EH (cell line): Measurements from ENCODE around the gene FAM163A.

Experiments
- DNase-seq: peaks from one replicate; pipeline ENCODE4 v3.0.0-alpha.2; 2015; ENCODE audit warnings: low read depth

The FAM163A gene

DNA sequence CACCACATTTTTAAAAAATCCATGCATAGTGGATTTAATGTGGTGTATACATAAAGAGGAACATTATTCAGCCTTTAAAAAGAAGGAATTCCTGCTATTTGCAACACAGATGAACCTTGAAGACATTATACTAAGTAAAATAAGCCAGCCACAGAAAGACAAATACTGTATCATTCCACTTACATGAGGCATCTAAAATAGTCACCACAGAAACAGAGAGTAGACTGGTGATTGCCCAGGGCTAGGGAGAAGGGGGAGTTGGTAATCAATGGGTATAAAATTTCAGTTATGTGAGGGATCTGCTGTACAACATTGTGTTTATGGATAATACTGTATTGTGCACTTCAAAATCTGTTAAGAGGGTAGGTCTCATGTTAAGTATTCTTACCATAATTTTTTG lies 10.0 kb downstream of the FAM163A start:
- DNase-seq: peak; percentile 53

- peak; percentile 89 for DNase-seq
Observed at GRCh38 chr1:179754041-179754624, 11.0 kb downstream of the FAM163A start.

GRCh38 chr1:179757933-179758332 lies 14.8 kb downstream of the FAM163A start:
- DNase-seq: no peak

GRCh38 chr1:179760521-179760920 lies 17.4 kb downstream of the FAM163A start:
- DNase-seq: no peak

DNA sequence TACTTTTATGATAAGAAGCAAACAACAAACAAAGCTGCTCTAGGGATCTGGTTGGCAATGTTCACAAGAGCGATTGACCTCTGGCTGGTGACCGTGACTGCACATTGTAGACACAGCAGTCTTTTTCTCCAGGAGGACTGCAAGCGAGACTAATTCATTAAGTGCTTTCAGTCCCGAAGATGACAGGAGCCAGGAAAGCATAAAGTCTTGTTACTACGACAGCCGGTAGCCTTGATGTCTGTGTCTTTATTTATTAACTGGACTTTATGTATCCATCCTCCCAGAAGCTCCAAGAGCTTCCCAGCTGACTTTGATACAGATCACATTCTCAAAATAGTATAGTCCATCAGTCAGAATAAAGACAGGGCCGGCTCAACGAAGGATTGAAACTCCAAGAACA lies 18.2 kb downstream of the FAM163A start:
- DNase-seq: no peak

DNA sequence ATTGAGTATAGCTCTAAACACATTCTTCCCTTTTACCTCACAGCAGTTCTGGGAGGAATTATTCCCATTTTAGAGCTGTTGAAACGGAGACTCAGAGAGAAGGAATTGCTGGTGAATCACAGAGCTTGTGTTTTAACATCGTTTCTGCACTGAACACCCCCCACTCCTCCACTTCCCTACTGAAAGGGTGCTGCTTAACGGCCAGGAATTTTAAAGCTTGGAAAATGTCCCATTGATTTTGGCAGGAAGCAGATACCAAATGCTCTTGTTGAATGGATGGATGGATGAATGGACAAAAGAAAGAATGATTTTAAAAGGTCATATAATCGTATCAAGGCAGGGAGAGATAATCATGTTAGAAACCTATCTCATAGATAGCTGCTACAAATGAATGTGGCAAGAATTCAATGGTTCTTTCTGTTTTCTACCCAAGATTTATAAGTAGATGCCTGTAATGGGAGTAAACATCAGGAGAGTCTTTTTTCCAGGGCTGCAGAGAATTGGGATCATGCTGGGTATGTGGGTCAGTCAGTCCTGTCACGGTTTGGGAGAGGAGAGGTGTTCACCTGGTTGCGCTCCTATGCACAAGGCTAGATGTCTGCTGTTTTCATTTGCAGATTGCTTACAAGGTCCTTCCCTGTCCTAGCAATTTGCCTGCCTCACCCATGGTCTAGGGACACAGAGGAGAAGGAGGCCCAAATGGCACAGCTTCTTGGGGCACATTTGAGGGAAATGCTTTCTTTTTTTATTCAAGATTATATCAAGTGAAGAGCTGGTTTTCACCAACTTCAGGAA lies 19.0 kb downstream of the FAM163A start:
- peak; percentile 40 for DNase-seq

DNA sequence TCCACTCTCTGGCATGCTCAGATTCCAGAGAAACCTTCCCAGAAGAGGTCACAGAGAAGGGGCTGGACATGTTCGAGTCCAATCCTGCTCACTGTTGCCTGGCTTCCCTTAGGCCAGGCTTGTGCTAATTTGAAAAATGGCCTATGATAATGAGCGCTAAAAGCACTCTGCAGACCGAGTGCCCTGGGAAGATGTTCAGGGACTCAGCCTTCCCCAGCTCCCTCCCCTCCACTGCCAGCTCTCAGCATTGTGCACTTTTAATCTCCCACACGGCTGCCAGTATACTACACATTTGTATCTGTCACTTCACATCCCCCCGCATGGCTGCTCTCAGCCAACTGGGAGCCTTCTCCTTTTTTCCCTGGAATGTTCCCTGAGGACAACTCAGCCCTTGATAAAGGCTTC lies 24.1 kb downstream of the FAM163A start:
- no peak for DNase-seq

DNA sequence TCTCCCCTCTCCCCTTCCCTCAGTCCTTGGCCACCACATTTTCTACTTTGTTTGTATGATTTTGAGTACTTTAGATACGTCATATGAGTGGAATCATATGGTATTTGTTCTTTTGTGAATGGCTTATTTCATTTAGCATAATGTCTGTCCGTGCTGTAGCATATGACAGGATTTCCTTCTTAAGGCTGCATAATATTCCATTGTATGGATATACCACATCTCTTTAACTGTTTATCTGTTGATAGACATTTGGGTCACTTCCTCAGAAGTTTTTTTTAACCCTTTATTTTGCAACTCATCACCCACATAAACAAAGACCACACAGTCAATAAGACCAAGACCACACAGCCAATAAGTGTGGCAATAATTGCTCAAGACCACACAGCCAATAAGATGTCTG lies 24.9 kb downstream of the FAM163A start:
- DNase-seq: no peak

GRCh38 chr1:179770887-179771502 lies 27.9 kb downstream of the FAM163A start:
- peak; percentile 13 for DNase-seq

DNA sequence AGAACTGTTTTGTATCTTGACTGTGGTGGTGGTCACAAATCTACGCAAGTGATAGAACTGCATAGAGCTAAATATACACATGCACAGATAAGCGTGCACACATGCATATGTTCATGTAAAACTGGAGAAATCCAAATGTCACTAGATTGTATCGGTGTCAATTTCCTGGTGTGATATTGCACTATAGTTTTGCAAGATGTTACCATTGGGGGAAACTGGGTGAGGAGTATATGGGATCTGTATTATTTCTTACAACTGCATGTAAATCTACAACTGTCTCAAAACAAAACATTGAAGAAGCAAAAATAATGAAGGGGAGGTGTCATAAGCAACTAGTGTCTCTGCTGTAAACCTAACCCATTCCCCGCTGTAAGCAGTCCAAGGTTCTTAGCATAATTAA lies 30.2 kb downstream of the FAM163A start:
- DNase-seq: no peak

DNA sequence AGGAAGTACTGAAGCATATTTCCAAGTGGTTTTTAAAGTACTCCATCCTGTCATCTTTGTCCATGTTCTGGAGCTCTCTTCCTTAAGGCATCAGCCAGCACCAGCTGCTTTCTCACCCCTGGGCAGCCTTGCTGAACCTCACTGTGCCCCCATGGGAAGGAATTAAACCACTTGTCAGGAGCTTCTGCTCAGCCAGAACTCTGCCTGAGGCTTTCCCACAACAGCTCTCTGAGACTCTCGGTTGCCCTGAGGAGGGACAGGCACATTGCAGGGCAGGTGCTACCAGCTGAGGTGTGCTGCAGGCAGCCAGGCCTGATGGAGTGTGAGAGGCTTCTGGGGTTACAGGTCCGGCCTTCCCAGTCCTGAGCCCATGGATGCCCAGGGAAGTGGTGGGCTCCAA lies 30.9 kb downstream of the FAM163A start:
- no peak for DNase-seq

- DNase-seq: no peak
Observed at GRCh38 chr1:179774566-179774965, 31.5 kb downstream of the FAM163A start.

- no peak for DNase-seq
Observed at GRCh38 chr1:179775009-179775408, 31.9 kb downstream of the FAM163A start.

DNA sequence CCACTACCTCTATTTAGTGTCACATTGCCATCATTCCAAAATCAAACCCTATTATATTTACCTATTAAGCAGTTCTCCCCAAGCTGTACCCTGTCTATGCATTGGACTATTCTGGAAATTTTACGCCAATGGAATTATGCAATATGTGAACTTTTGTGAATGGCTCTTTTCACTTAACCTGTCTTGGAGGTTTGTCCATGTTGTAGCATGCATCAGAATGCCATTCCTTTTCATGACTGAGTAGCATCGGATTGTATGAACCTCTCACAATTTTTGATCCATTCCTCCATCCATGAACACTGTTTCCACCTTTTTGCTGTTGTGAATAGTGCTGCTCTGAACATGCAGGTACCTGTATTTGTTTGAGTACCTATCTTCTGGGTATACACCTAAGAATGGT lies 33.7 kb downstream of the FAM163A start:
- no peak for DNase-seq

- no peak for DNase-seq
Observed at GRCh38 chr1:179777731-179778130, 34.6 kb downstream of the FAM163A start.

- DNase-seq: peak; percentile 37
Observed at GRCh38 chr1:179779645-179780272, 36.7 kb downstream of the FAM163A start.

- peak; percentile 17 for DNase-seq
Observed at GRCh38 chr1:179781962-179782361, 38.9 kb downstream of the FAM163A start.

DNA sequence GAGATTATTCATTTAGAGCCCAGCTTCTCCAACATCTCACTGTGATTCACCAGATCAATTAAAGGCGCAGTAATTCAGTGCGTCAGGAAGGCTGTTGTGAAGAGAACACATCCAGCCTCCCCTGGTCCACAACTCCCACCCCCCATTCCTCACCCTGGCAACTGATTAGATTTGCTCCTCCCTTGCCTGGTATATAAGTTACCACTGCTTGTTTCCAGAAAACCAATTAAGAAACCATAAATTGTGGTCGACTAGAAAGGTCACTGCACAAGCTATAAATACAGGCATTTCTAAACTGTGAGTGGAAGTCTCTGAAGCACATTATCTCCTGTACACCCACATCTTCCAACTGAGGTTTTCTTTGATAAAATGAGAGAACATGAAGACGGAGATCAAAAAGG lies 41.9 kb downstream of the FAM163A start:
- DNase-seq: no peak

DNA sequence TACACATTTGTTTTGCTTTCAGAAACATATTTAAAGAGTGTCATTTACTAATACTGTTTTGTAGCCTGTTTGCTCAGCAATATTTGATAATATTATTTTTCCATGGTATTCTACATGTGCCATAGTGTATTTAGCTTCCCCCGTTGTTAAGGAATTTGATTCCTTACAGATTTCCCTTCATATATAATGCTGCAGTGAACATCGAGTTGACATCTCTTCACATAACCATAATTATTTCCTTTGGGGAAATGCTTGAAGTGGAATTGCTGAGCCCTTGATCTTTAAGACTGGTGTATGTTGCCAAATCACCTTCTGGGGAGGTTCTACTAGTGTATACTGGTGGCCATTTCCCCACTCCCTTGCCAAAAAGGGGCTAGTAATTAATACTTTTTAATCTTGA lies 42.6 kb downstream of the FAM163A start:
- DNase-seq: no peak

- DNase-seq: no peak
Observed at GRCh38 chr1:179786815-179787685, 44.0 kb downstream of the FAM163A start.

DNA sequence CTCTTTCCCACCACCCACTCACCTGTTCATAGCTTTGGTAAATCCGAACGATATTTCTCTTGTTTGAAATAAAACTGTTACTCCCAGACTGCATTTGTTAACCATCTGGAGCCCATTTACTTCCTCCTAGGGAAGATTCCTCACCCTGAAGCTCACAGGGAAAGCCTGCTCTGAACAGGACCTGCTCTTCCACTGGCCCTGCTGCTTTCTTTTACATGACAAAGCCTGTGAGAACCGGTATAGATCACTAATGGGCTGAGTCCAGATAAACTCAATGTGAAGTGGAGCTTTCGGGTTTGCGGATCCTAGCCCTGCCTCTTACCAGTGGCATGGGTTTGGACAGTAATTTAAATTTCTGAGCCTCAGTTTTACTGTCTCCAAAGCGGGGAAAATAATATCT lies 45.2 kb downstream of the FAM163A start:
- DNase-seq: no peak

- no peak for DNase-seq
Observed at GRCh38 chr1:179793281-179793680, 50.2 kb downstream of the FAM163A start.
